GM19438 (cell line): ENCODE measurements around the gene INSIG1.

Experiments used
- ATAC-seq: cut with Tn5 transposase; IDR thresholded peaks from one replicate; pipeline ENCODE4 v1.9.1; 2021; ENCODE audit warnings: low read depth; ENCODE audit not compliant: unreplicated experiment

INSIG1 gene

DNA sequence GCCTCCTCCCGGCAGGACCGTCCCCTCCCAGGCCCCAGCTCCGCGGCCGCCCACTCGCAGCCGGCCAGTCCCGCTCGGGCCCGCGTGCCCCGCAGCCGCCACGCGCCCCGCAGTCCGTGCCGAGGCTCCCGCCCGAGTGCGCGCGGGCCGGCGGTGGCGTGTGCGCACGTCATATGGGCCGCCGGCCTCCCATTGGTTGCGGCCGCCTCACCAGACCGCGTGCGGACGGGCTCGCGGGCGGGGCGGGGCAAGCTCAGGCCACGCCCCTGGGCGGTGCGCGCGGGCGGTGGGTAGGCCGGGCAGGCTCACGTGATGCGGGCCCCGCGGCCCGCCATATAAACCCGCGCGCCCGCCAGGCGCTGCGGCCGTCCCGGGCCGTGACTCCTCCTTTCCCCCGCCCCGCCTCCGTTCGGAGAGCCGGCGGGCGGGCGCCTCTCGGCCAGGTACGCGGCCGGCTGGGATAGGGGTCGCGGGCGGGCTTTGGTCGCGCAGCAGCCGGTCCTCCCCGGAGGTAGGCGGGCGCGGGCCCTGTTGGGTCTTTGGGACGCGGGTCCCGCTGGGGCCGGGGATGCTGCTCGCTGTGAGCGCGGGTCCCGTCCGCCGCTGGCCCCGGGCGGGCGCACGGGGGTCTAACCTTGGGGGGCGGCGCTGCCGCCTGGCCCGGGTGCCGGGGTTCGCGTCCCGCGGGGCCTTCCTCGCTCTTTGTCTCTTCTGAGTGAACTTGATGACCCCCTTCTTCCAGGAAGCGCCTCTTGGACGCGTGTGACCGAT is at the start of gene INSIG1:
Gene INSIG1 (plus strand): TSS at position 362 of the 771 bp plus-strand sequence. CDS start 408 bp downstream, at position 770.
- ATAC-seq: peak; percentile 57

DNA sequence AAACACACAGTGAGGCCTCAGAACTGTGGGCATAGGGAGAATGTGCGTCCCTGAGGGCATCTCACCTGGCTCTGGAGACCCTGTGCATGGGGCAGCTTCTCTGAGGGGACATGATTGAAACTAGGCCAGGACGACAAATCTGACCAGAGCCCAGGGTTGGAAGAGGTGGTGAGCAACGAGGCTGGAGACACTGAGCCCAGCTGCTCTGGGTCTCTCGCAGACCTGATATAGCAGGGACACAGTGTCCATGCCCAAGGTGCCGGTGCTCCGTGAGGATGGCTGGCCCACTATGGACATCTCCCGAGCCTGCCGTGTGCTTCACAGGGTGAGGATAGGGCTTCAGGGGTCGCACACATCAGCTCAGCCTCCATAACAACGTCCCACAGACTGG is 49.3 kb upstream of the INSIG1 start:
- ATAC-seq: no peak

DNA sequence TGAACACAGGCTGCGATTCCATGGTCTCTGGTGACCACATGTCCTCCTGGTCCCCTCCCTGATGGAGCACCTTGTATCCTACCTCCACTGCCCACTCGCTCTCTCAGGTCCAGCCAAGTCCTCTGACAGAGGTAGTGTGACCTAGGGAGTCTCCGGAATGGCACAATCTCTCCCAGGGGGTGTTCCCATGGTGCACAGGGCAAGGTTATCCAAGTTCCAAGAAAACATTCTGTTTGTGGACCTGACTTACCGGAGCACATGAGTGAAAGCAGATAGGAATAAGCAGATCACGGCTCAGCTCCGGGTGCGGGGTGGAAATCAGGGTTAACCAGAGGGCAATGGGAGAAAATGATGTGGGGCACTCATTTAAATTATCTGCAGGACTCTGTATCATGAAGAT is 45.8 kb upstream of the INSIG1 start:
- no peak for ATAC-seq

DNA sequence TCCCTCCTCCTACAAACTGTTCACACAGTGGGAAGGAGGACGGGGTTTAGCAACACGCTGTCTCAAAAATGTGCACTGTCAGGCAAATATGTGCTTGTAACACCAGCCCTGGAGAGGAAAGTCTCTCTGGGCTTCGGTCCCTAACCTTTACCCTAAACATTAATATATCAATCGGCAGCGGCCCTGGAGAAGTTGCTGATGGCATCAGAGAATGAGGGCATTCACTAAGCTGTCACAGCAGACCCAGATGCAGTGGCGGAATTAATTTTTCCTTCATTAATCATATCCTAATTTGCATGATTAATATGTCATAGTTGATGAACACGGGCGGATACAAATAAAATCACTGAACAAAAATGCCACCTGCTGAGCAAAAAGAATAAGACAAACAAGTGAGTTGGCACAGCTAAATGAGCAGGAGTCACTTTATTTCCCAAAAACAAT is 45.2 kb upstream of the INSIG1 start:
- no peak for ATAC-seq

DNA sequence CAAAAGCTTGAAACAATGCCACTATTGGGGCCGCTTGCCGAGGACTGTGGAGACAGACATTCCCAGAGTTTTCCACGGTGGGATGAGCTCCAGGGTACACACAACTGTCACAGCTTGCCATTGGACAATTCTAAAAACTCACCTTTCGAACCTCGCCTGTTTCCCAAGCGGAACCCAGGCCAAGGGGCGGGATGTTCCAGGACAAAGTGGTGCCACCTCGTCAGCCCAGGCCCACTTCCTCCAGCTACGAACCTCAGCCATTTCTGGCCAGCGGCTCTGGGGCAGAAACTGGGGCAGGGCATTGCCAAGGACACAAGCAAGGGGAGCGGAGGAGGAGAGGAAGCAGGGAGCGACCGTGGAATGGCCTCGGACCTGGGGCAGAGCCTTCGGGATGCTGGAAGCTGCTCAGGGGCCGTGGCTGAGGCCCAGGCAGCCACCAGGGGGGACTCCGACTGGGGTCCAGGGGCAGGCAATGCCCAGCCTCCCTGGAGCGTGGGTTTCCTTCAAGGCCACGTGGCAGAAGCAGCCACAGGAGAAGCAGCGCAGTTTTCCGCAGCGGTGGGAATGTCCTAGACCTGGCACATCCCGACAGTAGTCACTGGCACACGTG is 44.7 kb upstream of the INSIG1 start:
- ATAC-seq: no peak

DNA sequence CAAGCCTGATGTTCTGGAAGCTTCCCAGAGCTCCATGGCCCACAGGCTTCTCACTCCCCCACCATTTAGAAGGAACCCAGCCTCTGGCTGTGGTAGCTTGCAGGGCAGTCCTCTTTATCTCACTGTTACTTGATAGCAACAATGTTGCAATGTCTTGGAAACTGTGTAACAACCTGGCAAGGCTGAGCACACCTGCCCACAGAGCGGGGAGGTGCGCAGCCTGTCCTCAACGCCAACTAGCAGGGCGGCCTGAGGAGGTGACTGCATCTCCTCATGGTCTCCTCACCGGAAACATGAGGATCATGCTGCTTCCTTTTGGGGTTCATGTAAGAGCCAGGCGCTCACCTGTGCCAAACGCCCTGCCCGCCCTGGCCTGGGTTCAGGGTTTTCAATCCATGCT is 43.7 kb upstream of the INSIG1 start:
- ATAC-seq: no peak

DNA sequence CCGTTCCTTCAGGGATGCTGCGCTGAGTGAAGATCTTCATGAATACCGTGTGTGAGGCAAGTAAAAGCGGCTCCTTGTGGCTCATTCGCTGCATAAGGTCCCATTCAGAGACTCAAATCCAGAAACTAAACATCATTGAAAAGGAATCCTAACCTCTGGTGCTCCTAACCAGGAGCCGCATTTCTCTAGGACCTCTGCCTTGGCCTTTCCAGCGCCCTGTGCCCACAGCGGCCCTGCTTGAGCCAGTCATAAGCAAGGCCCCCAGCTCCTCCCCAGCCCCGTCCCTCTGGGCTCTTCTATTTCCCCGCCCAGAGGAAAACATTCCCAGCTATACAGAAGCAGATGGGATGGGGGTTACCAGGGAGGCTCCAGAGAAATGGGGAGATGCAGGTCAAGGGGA is 42.6 kb upstream of the INSIG1 start:
- no peak for ATAC-seq

DNA sequence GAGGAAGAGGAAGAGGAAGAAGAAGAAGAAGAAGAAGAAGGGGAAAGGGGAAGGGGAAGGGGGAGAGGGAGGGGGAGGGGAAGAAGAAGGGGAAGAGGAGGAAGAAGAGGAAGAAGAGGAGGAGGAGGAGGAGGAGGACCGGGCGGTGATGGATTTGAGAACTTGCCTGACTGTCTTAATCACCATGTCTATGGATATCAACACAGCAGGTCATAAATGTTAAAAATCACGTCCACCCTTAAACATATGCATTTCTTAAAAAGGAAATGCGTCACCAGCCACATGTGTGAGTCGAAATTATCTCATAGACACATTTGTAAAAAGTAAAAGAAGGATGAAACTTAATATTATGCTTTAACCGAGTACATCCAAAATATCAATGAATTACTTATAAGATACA is 42.1 kb upstream of the INSIG1 start:
- ATAC-seq: no peak

DNA sequence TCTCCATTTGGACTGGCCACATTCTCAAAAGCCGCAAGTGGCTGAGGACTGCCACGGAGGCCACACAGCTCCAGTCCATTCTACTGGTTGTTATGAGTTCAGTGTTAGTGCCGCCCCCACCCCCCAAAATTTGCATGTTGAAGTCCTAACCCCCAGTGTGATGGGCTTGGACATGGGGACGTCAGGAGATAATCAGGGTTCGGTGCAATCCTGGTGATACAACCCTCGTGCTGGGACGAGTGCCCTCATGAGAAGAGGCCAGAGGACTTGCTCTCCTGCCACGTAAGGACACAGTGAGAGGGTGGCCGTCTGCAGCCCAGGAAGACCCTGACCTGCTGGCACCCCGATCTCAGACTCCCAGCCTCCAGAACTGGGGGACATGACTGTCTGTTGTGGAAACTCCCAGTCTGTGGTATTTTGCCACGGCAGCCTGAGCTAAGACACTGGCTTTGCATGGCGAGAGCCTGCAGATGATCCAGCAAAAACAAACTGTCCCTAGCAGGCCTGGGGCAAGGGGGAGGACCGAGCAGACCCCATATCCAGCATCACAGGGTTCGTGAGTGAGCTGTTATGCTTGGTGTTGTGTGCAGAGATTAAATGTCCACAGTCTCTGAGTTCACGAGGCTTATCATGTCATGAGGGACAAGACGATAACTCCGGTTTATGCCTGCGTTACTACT is 41.5 kb upstream of the INSIG1 start:
- ATAC-seq: no peak

DNA sequence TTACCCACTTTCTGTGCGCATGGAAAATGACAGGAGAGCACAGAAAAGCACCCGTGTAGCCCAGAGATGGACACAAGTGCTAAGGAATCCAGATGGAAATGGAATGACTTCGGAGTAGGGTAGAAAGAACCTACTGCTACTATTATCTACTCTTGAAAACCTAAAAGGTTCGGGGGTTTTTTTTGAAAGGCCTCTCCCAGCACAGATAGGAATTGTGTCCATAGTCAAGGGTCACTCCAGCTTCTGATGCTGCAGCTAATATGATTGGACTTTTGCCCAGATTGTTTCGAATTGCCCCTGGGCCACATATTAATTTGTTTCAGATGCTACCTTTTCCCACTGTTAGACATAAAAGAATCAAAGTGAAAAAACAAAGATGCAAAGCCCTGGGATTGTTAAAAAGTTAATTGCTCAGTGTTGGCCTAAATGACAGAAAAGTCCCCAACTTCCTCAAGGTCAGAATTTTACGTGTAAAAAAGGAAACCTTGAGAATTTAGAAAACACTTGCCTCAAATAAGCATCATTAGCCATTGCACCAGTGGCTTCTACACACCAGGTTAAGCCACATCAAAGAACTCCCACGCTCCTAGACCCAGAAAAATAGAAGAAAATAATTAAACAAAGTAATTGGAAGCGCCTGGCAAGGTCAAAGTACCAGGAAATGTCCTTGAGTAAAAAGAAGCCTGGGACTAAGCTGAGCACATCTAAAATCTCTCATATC is 40.8 kb upstream of the INSIG1 start:
- ATAC-seq: no peak

DNA sequence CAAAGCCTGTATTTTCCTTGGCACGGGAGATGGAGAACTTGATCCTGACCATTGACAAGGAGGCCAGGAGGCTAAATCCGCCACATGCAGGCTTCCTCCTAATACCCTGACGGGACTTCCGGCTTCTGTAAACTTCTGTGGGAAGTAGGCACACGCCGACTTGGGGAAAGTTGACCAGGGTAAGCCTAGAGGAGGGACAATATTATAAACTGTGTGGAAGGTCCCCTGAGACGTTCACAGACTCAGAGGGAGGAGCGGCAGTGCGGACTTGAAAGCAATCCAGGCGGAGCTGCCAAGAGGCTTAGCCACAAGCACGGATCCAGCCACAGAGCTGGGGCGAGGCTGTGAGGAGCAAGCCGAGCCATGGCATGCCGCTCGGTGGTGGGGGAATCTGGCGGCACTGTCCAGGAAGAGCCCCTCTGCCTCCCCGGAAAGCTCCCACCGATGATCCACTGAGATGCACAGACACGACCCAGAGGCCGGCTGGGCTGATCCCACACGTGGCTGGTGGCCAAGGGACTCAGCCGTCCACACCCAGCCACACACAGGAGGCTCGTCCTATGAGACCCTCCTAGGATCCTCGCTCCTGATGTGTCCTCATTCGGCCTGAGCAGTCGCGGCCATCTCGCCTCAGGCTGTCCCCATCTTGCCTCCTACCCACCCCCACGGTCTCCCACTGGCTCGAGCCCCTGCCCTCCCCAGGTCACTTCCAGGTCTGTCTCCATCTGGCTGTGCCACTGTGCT is 40.0 kb upstream of the INSIG1 start:
- no peak for ATAC-seq

DNA sequence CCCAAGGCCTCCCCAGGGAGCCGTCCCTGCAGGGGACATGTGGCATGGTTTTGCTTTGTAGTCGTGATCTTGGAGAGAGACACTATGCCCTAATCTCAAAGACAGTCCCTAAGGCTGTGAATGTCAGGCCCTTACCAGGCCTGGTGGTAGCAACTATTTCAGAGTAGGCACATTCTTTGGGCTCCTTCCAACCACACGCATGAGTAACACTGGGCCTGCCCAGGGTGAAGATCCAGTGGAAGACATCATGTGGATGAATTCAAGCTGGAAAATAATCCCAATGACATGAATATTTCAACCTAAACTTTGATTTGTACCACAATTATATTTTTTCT is 39.5 kb upstream of the INSIG1 start:
- no peak for ATAC-seq

DNA sequence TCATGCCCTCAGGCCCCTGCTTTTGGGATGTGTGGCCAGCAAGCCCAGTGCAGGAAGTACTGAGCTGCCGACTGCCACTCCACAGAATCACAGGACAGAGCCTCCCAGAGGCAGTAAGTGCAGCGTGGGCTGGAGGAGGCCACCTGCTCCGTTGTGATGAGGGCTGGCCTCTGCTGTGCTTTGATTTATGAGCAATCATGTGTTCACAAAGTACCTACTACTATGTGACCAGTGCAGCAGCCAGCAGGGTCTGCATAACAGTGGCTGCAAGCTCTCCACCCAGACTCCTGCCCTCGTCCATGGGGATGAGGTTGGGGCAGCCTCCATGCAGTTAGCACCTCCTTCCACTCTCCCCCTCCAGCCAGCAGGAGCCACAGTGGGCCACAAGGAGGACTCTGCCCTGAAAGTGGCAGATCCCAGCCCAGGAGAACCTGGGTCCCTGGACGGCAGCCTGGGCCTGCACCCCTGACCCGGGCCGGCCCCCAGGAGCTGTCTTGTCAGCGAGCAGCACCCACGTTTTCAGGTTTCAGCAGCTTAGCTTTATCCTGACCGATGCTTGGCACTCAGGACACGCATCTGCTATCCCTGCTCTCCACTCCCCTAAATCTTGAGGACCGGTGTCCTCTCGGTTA is 37.7 kb upstream of the INSIG1 start:
- no peak for ATAC-seq

DNA sequence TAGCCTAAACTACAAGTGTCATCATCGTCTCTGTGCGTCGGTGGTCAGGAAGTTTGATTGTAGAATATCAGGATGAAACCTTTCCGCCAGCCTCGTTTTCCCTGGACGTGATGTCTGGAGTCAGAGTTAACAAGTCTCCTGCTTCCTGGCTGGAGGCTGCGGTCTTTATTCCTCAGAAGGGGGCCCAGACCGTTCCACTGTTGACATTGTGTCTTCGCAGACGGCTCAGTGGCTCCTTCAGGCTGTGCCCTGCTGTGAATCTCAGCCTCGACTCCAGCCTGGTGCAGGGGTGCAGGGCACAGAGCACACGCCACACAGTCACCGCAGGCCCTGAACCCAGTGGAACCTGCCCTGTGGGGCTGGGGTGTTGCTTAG is 37.2 kb upstream of the INSIG1 start:
- ATAC-seq: no peak

DNA sequence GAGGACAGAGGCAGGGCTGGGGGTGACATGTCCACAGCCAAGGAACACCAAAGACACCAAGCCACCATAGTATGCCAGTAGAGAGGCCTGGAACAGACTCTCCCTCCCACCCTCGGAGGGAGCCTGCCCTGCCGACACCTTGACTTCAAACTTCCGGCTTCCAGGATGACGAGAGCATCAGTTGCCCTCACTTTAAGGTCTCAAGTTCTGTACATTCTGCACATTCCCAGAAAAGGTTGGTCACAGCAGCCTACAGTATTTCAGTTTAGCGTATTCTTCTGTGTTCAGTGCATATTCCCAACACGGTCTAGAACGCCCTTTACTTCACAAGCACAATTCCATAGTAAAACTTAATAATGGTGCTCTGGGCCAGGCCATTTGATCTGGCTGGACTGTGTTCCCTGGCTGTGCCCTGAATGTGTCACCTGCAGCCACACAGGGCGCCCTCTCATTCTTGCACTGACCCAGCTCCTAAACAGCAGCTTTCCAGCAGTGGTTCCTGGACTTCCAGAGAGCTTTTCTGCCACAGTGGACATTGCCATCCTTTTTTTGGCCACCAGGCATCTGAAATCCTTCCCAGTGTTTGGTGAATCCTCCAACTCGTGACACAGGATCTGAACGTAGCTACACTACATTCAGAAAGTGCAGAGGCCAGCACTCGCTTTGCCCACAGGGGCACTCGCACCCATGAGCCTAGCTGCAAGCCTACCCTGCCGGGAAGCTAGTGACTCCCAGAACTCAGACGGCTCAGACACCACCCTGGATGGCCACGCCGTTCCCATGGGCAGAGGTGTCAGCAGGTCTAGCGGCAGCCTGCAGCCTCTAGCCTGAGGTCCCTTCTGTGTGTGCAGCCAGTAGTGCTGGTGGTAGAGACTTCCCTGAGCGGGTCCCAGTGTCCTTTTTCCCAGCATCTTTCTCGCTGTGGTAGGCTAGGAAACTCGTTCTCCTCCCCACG is 36.4 kb upstream of the INSIG1 start:
- ATAC-seq: no peak

DNA sequence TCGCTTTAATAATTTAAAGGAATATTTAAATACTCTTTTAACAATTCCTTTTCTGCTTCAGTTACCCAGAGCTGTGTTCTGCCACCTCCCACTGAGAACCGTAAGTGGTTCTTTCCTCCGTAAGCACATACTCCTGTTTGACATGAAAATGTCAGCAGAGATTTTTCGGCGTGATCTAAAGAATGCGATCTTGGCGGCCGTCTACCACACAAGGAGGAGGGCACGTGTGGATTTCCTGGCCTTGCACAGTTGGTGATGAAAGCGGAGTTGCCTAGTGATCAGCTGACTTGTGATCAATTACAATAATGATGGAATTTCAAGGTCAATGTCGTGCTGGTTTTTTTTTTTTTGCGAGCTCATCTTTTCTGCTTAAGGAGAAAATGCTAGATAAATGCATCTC is 35.6 kb upstream of the INSIG1 start:
- ATAC-seq: no peak

DNA sequence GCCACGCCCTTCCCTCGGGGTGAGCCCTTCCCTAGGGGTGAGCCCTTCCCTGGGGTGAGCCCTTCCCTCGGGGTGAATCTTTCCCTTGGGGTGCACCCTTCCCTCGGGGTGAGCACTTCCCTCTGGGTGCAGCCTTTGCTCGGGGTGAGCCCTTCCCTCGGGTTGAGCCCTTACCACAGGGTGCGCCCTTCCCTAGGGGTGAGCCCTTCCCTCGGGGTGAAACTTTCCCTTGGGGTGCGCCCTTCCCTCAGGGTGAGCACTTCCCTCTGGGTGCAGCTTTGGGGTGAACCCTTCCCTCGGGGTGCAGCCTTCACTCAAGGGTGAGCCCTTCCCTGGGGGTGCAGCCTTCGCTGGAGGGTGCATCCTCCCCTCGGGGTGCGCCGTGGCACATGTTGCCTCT is 34.6 kb upstream of the INSIG1 start:
- ATAC-seq: no peak

DNA sequence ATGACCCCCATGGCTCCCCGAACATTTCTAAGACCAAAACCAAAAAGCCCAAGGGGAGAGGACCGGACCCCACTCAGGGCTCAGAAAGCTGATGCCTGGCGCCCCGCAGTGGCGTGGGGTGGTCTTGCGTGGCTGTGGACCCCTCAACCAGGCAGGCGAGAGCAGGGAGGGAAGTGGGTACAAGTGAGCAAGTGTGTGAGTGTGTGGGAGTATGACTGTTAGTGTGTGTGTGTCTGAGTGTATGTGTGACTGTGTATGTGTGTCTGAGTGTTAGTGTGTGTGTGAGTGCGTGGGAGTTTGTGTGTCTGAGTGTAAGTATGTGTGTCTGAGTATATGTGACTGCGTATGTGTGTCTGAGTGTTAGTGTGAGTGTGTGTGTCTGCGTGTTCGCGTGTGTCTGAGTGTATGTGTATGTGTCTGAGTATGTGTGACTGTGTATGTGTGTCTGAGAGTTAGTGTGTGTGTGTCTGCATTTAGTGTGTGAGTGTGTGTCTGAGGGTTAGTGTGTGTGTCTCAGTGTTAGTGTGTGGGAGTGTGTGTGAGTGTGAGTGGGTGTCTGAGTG is 34.0 kb upstream of the INSIG1 start:
- ATAC-seq: no peak

DNA sequence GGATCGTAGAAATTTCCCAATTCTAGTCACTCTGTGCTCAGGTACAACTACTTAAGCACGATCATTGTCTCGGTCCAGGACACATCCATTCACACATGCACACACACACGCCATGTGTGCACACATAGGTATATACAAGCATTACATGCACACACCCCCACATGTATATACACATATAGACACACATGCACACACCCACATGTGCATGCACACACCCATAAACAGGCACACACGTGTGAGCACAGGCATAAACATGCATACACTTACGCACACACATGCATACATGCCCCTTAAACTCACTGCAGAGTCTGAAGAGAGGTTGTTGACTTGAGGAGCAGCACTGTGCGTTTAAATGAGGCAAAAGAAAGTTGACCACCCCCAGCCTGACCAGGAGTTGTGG is 32.5 kb upstream of the INSIG1 start:
- no peak for ATAC-seq
